ENCODE measurements around the gene SYT8. TPM values are rescaled to one million over a fixed set of nuclear protein-coding genes. Genes with fewer than 3 reads are reported as not detected.

Gene SYT8
- total RNA-seq, 5 donors from 2014 or later (not counting 1 experiment from before 2014, with no cell fraction given), result not detected

- H3K36me3 ChIP-seq (ENCODE audit: control insufficient read depth in 2 of 2, extremely low read depth in 1 of 2, insufficient read depth in 1 of 2, low read length in 1 of 2), result peaks cover 2 to 21% of the 10 kb centered on the region in 2 donors
- CTCF ChIA-PET, result interaction anchor here (0.5 to 0.6 kb wide), 2 partner anchors 20 to 29 kb away, joined by 6 read pairs; no protein-coding TSS in a partner anchor
- peaks cover 53 to 95% of the 10 kb centered on the region in 2 experiments for H3K4me1 ChIP-seq (ENCODE audit: control insufficient read depth in 1 of 2, extremely low read depth in 1 of 2, insufficient read depth in 2 of 2, low read length in 2 of 2)
- DNase-seq, result peak; percentile 68 to 92 (median 84)
- H3K27ac ChIP-seq (ENCODE audit: low read length), result peak within 1 kb of the TSS; percentile 96
- H3K9me3 ChIP-seq, result no peaks in the 10 kb centered on the region
- Mint-ChIP-seq H3K36me3 (peaks cover 6% of the 10 kb centered on the region), H3K27ac (peak within 1 kb of the TSS; percentile 97 to 100), H3K4me3 (peak within 1 kb of the TSS; percentile 98 to 100 (median 99)), H3K27me3 (no peaks in the 10 kb centered on the region), H3K4me1 (peaks cover 60 to 73% (median 67%) of the 10 kb centered on the region in 3 donors), H3K9me3 (no peaks in the 10 kb centered on the region)
- ATAC-seq (replicated peaks in 1 of 4), result peak; percentile 73 to 81 (median 76)
- peak within 1 kb of the TSS; percentile 84 to 98 for H3K4me3 ChIP-seq (ENCODE audit: control insufficient read depth in 1 of 2, extremely low read depth in 1 of 2, low read length in 1 of 2)
- no peaks in the 10 kb centered on the region for H3K27me3 ChIP-seq (replicated peaks in 1 of 2; ENCODE audit: control insufficient read depth in 2 of 2, extremely low read depth in 1 of 2, insufficient read depth in 2 of 2, low read length in 1 of 2)
- POLR2A ChIA-PET, result no interaction called here
- WGBS (ENCODE audit: insufficient coverage), result 0% methylated on average over 12 of the region's 18 CpGs
Measured at GRCh38 chr11:1852877-1853276, 18.1 kb downstream of the SYT8 start, which contains the start of gene LSP1. Gene LSP1, plus strand, starts transcription at chr11:1853084. Its CDS starts 61 bp downstream, at chr11:1853145.

GRCh38 chr11:1853376-1854131 lies 18.8 kb downstream of the SYT8 start:
- peak in 1 of 4 experiments; percentile 5 for ATAC-seq (replicated peaks in 1 of 4)
- peak overlapping the region; percentile 96 for H3K27ac ChIP-seq (ENCODE audit: low read length)
- peak in 4 of 35 experiments; percentile 29 to 45 (median 34) for DNase-seq
- peaks cover 52 to 95% of the 10 kb centered on the region in 2 experiments for H3K4me1 ChIP-seq (ENCODE audit: control insufficient read depth in 1 of 2, extremely low read depth in 1 of 2, insufficient read depth in 2 of 2, low read length in 2 of 2)
- Mint-ChIP-seq H3K27me3 (no peaks in the 10 kb centered on the region), H3K36me3 (peaks cover 6% of the 10 kb centered on the region), H3K4me3 (peak overlapping the region; percentile 98 to 100 (median 99)), H3K9me3 (no peaks in the 10 kb centered on the region), H3K4me1 (peaks cover 57 to 74% (median 67%) of the 10 kb centered on the region in 3 donors), H3K27ac (peak overlapping the region; percentile 97 to 100)
- H3K27me3 ChIP-seq (replicated peaks in 1 of 2; ENCODE audit: control insufficient read depth in 2 of 2, extremely low read depth in 1 of 2, insufficient read depth in 2 of 2, low read length in 1 of 2), result no peaks in the 10 kb centered on the region
- WGBS (ENCODE audit: insufficient coverage), result 15% methylated on average over 16 of the region's 19 CpGs
- H3K36me3 ChIP-seq (ENCODE audit: control insufficient read depth in 2 of 2, extremely low read depth in 1 of 2, insufficient read depth in 1 of 2, low read length in 1 of 2), result peaks cover 2 to 21% of the 10 kb centered on the region in 2 donors
- ChIA-PET CTCF (interaction anchor here in 1 of 2 donors (1.0 kb wide), 1 partner anchor 160 kb away, joined by 4 read pairs; no protein-coding TSS in a partner anchor), POLR2A (no interaction called here)
- peak overlapping the region; percentile 84 to 98 for H3K4me3 ChIP-seq (ENCODE audit: control insufficient read depth in 1 of 2, extremely low read depth in 1 of 2, low read length in 1 of 2)
- no peaks in the 10 kb centered on the region for H3K9me3 ChIP-seq

- no peaks in the 10 kb centered on the region for H3K9me3 Mint-ChIP-seq
- DNase-seq, result no peak
- ChIA-PET CTCF (interaction anchor here in 1 of 2 donors (1.0 kb wide), 1 partner anchor 160 kb away, joined by 4 read pairs; no protein-coding TSS in a partner anchor), POLR2A (no interaction called here)
- Histone ChIP-seq H3K27me3 (replicated peaks in 1 of 2; ENCODE audit: control insufficient read depth in 2 of 2, extremely low read depth in 1 of 2, insufficient read depth in 2 of 2, low read length in 1 of 2) (no peaks in the 10 kb centered on the region), H3K4me1 (ENCODE audit: control insufficient read depth in 1 of 2, extremely low read depth in 1 of 2, insufficient read depth in 2 of 2, low read length in 2 of 2) (peaks cover 56 to 95% of the 10 kb centered on the region in 2 experiments), H3K9me3 (no peaks in the 10 kb centered on the region), H3K27ac (ENCODE audit: low read length) (peak overlapping the region; percentile 26), H3K36me3 (ENCODE audit: control insufficient read depth in 2 of 2, extremely low read depth in 1 of 2, insufficient read depth in 1 of 2, low read length in 1 of 2) (peaks cover 8 to 23% of the 10 kb centered on the region in 2 donors), H3K4me3 (ENCODE audit: control insufficient read depth in 1 of 2, extremely low read depth in 1 of 2, low read length in 1 of 2) (peak overlapping the region; percentile 84 to 98)
- H3K4me1 Mint-ChIP-seq, result peaks cover 52 to 72% (median 65%) of the 10 kb centered on the region in 3 donors
- no peaks in the 10 kb centered on the region for H3K27me3 Mint-ChIP-seq
- no peak for ATAC-seq (replicated peaks in 1 of 4)
- H3K27ac Mint-ChIP-seq, result peak overlapping the region; percentile 97 to 100
- peaks cover 6% of the 10 kb centered on the region for H3K36me3 Mint-ChIP-seq
- peak overlapping the region; percentile 98 to 100 (median 99) for H3K4me3 Mint-ChIP-seq
- 26% methylated on average over 23 of the region's 27 CpGs for WGBS (ENCODE audit: insufficient coverage)
Measured at GRCh38 chr11:1854132-1854948, 19.6 kb downstream of the SYT8 start.

- peaks cover 45 to 65% (median 57%) of the 10 kb centered on the region in 3 donors for H3K4me1 Mint-ChIP-seq
- H3K36me3 ChIP-seq (ENCODE audit: control insufficient read depth in 2 of 2, extremely low read depth in 1 of 2, insufficient read depth in 1 of 2, low read length in 1 of 2), result peaks cover 8 to 23% of the 10 kb centered on the region in 2 donors
- H3K27ac ChIP-seq (ENCODE audit: low read length), result peak overlapping the region; percentile 25
- DNase-seq (peak in 1 of 35 experiments; percentile 37), ATAC-seq (replicated peaks in 1 of 4) (no peak)
- peak overlapping the region; percentile 84 to 98 for H3K4me3 ChIP-seq (ENCODE audit: control insufficient read depth in 1 of 2, extremely low read depth in 1 of 2, low read length in 1 of 2)
- H3K27me3 Mint-ChIP-seq, result no peaks in the 10 kb centered on the region
- peak overlapping the region; percentile 49 to 77 for H3K27ac Mint-ChIP-seq
- no peaks in the 10 kb centered on the region for H3K9me3 Mint-ChIP-seq
- H3K4me3 Mint-ChIP-seq, result peak overlapping the region; percentile 98 to 100 (median 99)
- ChIA-PET POLR2A (no interaction called here), CTCF (no interaction called here)
- H3K4me1 ChIP-seq (ENCODE audit: control insufficient read depth in 1 of 2, extremely low read depth in 1 of 2, insufficient read depth in 2 of 2, low read length in 2 of 2), result peaks cover 48 to 93% of the 10 kb centered on the region in 2 experiments
- no peaks in the 10 kb centered on the region for H3K27me3 ChIP-seq (replicated peaks in 1 of 2; ENCODE audit: control insufficient read depth in 2 of 2, extremely low read depth in 1 of 2, insufficient read depth in 2 of 2, low read length in 1 of 2)
- H3K9me3 ChIP-seq, result no peaks in the 10 kb centered on the region
- 59% methylated on average over 24 of the region's 26 CpGs for WGBS (ENCODE audit: insufficient coverage)
- H3K36me3 Mint-ChIP-seq, result peaks cover 6% of the 10 kb centered on the region
Measured at GRCh38 chr11:1854949-1855885, 20.4 kb downstream of the SYT8 start.

- peaks cover 8 to 23% of the 10 kb centered on the region in 2 donors for H3K36me3 ChIP-seq (ENCODE audit: control insufficient read depth in 2 of 2, extremely low read depth in 1 of 2, insufficient read depth in 1 of 2, low read length in 1 of 2)
- Mint-ChIP-seq H3K9me3 (no peaks in the 10 kb centered on the region), H3K27ac (peak overlapping the region; percentile 49 to 77), H3K4me3 (peak overlapping the region; percentile 45 to 99 (median 98)), H3K27me3 (no peaks in the 10 kb centered on the region), H3K4me1 (peaks cover 39 to 58% (median 51%) of the 10 kb centered on the region in 3 donors), H3K36me3 (peaks cover 6% of the 10 kb centered on the region)
- ATAC-seq (replicated peaks in 1 of 4) (no peak), DNase-seq (no peak)
- H3K27ac ChIP-seq (ENCODE audit: low read length), result no peak overlapping the region
- 97% methylated on average over 11 of the region's 11 CpGs for WGBS (ENCODE audit: insufficient coverage)
- peaks cover 43 to 86% of the 10 kb centered on the region in 2 experiments for H3K4me1 ChIP-seq (ENCODE audit: control insufficient read depth in 1 of 2, extremely low read depth in 1 of 2, insufficient read depth in 2 of 2, low read length in 2 of 2)
- no peak overlapping the region for H3K4me3 ChIP-seq (ENCODE audit: control insufficient read depth in 1 of 2, extremely low read depth in 1 of 2, low read length in 1 of 2)
- H3K9me3 ChIP-seq, result no peaks in the 10 kb centered on the region
- H3K27me3 ChIP-seq (replicated peaks in 1 of 2; ENCODE audit: control insufficient read depth in 2 of 2, extremely low read depth in 1 of 2, insufficient read depth in 2 of 2, low read length in 1 of 2), result no peaks in the 10 kb centered on the region
- ChIA-PET POLR2A (no interaction called here), CTCF (no interaction called here)
Measured at GRCh38 chr11:1855886-1856265, 21.1 kb downstream of the SYT8 start.

Measured in T-cell (primary cell).